Suprapubic skin (tissue), 3 donors: ENCODE results near the gene ASF1A.

Experiments
- EP300 ChIP-seq: sonication (generic); formaldehyde crosslinking; IDR thresholded peaks from one replicate; pipeline ENCODE4 v1.6.1; 2017; ENCODE audit warnings: antibody characterized with exemption
- POLR2A ChIP-seq, 2 donors: fragments of 450-650 bp; IDR thresholded peaks; one replicate each; pipeline ENCODE4 v1.6.1; 2017; ENCODE audit warnings: antibody characterized with exemption in 2 of 2, mild to moderate bottlenecking in 2 of 2, moderate library complexity in 2 of 2
- TF ChIP-seq, protein P1 (sequence below), 2 donors: fragments of 200-600 bp in 1 of 2; fragments of 450-650 bp in 1 of 2; sonication (generic) in 1 of 2; IDR thresholded peaks; one replicate each; pipeline ENCODE4 v1.5.1; 2016 to 2019; ENCODE audit warnings: antibody characterized with exemption in 2 of 2, mild to moderate bottlenecking in 1 of 2, moderate library complexity in 1 of 2

DNA sequence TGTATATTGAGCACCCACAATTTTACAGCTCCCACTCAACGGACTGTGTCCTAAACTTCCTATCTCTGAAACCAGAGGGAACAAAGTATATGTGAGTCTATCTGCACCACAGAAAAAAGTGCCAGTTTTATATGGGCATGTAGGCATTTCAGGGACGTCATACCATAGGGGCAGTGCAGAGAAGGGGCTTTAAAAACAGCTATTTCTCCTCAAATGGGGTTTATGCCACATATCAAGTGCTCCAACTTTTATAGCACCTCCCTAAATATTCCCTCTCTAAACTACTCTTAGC, 28.9 kb upstream of the ASF1A start:
- TF ChIP-seq, protein P1, sequence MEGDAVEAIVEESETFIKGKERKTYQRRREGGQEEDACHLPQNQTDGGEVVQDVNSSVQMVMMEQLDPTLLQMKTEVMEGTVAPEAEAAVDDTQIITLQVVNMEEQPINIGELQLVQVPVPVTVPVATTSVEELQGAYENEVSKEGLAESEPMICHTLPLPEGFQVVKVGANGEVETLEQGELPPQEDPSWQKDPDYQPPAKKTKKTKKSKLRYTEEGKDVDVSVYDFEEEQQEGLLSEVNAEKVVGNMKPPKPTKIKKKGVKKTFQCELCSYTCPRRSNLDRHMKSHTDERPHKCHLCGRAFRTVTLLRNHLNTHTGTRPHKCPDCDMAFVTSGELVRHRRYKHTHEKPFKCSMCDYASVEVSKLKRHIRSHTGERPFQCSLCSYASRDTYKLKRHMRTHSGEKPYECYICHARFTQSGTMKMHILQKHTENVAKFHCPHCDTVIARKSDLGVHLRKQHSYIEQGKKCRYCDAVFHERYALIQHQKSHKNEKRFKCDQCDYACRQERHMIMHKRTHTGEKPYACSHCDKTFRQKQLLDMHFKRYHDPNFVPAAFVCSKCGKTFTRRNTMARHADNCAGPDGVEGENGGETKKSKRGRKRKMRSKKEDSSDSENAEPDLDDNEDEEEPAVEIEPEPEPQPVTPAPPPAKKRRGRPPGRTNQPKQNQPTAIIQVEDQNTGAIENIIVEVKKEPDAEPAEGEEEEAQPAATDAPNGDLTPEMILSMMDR (IDR thresholded peaks at IDR 0.05) = no peak
- no peak for TF ChIP-seq POLR2A (IDR thresholded peaks at IDR 0.05)
- TF ChIP-seq EP300 = no peak
